GM18505 (cell line): ENCODE measurements around the gene MYO3B.
"Not testable (repeated sequence)": the region's sequence is repeated elsewhere in the genome, so short reads cannot be mapped to it uniquely, and the experiment has no call there.

Source experiments
- ATAC-seq: cut with Tn5 transposase; IDR thresholded peaks from one replicate; pipeline ENCODE4 v1.9.1; 2021; ENCODE audit not compliant: unreplicated experiment
- POLR2A ChIP-seq: IDR thresholded peaks from 4 replicates; pipeline ENCODE4 v1.6.1; 2011; ENCODE audit warnings: borderline replicate concordance; ENCODE audit not compliant: insufficient read depth, insufficient read length; ENCODE audit errors: extremely low read depth

Gene MYO3B

GRCh38 chr2:170531876-170532275, 353.9 kb downstream of the MYO3B start:
- TF ChIP-seq POLR2A, result no peak
- no peak for ATAC-seq

GRCh38 chr2:170533156-170533555, 355.2 kb downstream of the MYO3B start:
- no peak for ATAC-seq
- TF ChIP-seq POLR2A, result no peak

DNA sequence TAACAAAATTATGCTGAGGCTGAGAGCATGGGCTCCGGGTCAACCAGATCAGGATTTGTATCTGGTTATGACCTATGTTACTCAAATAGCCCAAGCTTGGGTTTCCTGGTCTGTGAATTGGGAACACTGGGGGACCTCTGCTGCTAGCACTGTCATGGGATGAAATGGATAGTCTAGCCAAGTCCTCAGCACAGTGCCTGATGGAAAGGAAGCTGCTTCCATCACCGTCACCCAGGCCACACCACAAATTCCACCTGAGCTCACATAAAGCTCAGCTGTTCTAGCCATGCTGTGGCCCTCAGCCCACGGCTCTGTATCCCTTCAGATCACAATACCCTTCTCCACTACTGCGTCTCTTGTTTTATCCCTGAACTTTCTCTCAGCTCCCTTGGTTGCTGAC, 357.6 kb downstream of the MYO3B start:
- TF ChIP-seq POLR2A, result no peak
- no peak for ATAC-seq

- no peak for TF ChIP-seq POLR2A
- ATAC-seq, result no peak
Measured at GRCh38 chr2:170544817-170545216, 366.9 kb downstream of the MYO3B start.

DNA sequence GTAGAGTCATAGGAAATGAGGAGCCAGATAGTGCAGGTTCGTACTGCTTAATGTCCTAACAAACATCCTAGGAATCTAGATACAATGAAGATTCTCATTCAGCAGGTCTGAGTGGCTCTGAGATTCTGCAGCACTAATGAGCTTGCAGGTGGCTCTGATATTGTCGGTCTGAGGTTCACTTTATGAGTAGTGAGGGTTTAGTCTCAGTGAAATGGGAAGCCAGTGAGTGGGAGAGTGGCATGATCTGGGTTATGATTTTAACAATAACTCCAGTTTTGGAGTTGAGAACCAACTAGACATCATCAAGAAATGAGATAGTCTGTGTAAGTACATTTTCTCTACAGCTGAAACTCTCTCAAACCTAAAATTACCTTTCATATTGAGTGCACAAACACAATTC, 370.4 kb downstream of the MYO3B start:
- TF ChIP-seq POLR2A, result no peak
- ATAC-seq, result no peak

DNA sequence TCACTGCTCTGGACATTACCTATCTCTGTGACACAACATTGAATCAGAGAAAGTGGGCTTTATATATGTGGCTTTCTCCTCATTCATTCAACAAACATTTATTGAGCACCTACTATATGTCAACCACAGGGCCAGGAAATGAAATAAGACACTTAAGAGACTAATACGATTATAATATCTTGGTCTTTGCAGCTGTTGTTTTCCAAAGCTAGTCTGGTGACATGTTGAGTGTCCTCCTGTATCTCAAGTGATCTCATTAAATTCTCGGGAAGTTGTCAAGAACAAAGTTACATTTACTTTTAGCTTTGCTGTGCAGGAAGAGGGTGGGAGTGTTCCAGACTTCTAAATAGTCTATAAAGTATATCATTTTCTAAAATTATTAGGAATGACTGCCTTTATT, 372.6 kb downstream of the MYO3B start:
- TF ChIP-seq POLR2A, result no peak
- no peak for ATAC-seq

GRCh38 chr2:170551899-170552298, 374.0 kb downstream of the MYO3B start:
- ATAC-seq, result not testable (repeated sequence)

GRCh38 chr2:170553748-170554147, 375.8 kb downstream of the MYO3B start:
- TF ChIP-seq POLR2A, result no peak
- ATAC-seq, result no peak

DNA sequence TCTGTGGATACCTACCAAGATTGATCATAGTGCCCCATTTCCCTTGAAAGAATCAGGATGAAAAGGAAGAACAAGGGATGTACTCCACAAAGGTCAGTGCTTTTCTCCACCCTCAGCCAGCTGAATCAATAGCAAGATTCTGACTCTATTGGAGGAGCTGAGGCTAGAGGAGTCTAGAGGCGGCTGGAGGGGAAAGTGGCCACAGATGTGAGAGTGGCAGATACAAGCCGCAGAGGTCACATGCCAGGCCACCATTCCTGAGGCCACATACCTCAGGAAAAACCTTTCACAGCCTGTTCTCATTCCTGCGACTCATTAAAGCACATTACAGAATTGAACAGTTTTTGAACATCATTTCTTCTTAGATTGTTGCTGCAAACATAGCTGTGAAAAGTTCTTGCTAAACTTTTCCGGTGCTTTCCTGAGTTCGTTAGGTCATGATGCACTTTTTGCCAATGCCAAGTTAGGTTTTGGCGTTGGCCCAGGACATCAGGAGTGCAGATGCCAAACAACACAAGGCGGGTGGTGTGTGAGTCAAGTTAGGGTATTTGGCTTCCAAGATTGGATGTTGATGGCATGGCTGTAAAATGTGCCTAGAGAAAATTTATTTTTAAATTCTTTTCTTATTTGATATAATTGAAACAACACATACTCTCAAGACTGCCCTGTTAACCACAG, 376.5 kb downstream of the MYO3B start:
- no peak for TF ChIP-seq POLR2A
- no peak for ATAC-seq

GRCh38 chr2:170562928-170563327, 385.0 kb downstream of the MYO3B start:
- no peak for TF ChIP-seq POLR2A
- no peak for ATAC-seq

DNA sequence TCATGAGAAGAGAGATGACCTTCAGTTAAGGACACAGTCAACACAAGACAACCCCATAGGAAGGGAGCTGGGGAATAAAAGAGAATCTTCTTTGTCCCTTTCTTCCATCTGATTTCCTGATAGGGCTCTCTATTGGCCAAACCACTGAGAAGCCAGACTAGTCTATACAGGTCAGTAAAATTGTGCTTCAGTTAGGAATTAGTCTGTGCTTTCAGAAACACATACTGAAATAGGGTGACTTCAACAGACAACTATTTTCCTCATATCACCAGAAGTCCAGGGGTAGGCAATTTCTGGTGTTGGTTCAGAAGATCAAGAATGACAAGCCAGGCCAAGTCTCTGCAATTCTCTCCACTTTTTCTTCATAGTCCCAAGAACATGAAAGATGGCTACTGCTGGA, 385.5 kb downstream of the MYO3B start:
- TF ChIP-seq POLR2A, result no peak
- ATAC-seq, result no peak

GRCh38 chr2:170566138-170566537, 388.2 kb downstream of the MYO3B start:
- ATAC-seq, result no peak

GRCh38 chr2:170567429-170567828, 389.5 kb downstream of the MYO3B start:
- ATAC-seq, result no peak
- TF ChIP-seq POLR2A, result no peak

More at GRCh38 chr2:170566138-170566537, 388.2 kb downstream of the MYO3B start:
- no peak for TF ChIP-seq POLR2A

DNA sequence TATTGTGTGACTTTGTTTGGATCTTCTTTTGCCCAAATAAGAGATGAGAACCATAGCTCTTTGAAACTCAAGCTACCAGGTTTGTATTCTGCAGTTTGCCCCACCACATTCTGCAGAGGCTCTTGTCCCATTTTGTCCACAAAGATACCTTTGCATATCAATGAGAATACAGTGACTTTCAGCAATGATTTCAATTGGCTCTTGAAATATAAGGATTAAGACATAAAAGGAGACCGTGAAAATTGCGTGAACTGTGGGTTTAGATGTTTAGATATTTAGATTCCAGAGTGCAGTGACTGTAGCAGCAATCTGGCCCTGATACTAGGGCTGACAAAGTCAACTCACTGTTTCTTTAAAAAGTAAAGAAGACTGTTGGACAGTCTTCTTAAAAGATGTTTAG, 390.6 kb downstream of the MYO3B start:
- no peak for TF ChIP-seq POLR2A
- ATAC-seq, result no peak

DNA sequence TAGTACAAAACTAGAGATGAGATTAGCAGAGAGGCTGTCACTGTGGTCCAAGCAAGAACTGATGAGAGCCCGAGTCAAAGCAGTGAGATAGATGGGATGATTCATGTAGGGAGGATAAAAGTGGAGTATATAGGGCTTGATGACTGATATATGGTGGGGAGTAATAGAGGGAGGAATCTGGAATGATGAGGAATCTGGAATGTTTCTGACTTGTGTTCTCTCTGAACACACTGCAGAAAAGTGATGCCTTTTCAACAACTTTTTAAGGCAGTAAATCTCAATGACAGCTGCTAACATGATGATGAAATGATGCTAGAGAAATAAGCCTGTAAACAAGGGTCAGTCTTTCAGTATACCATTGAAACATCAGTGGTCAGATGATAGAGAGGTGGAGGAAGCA, 393.7 kb downstream of the MYO3B start:
- TF ChIP-seq POLR2A, result no peak
- no peak for ATAC-seq

- no peak for ATAC-seq
- no peak for TF ChIP-seq POLR2A
Measured at GRCh38 chr2:170573671-170574070, 395.7 kb downstream of the MYO3B start.

DNA sequence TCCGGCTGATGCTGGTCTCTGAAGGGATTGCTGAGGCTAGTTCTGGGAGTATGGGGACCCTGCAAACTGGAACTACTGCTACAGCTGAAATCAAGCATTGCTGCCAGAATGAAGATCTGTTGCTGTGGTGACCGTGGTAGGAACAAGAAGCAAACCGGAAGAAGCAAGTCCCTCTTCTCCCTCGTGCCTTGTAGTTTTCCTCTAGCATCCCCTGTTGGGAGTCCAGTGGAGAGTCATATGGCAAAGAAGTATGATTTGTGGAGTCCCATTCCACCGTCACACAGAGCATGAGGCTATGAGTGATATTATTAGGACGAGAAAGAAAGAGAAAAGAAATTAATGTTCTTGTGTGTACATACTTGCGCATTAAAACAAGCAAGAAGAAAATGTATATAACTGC, 398.3 kb downstream of the MYO3B start:
- no peak for TF ChIP-seq POLR2A
- ATAC-seq, result no peak
